Osteoblast (primary cell): ENCODE results near the gene GPX4. TPM values are rescaled to one million over a fixed set of nuclear protein-coding genes. Genes with fewer than 3 reads are reported as not detected.

ENCODE experiments used
- DNase-seq: peaks from one replicate; pipeline ENCODE4 v3.0.0; 2011; ENCODE audit warnings: low spot score, mixed read lengths; ENCODE audit not compliant: insufficient read length; ENCODE audit errors: missing footprints
- H2AFZ ChIP-seq: 2 replicates; pipeline ENCODE4 v1.6.0; 2011; ENCODE audit warnings: mild to moderate bottlenecking, low read length
- H3K27ac ChIP-seq: 2 replicates; pipeline ENCODE4 v1.5.1; 2011; ENCODE audit warnings: mild to moderate bottlenecking, low read depth, low read length, moderate library complexity
- H3K27me3 ChIP-seq: 2 replicates; pipeline ENCODE4 v1.6.0; 2012; ENCODE audit warnings: mild to moderate bottlenecking, control low read depth, inconsistent platforms, low read length, moderate library complexity; ENCODE audit not compliant: insufficient read depth
- H3K36me3 ChIP-seq: 2 replicates; pipeline ENCODE4 v1.5.1; 2011; ENCODE audit warnings: mild to moderate bottlenecking, low read length, control low read depth, moderate library complexity; ENCODE audit not compliant: insufficient read depth
- H3K4me1 ChIP-seq: 2 replicates; pipeline ENCODE4 v1.5.1; 2011; ENCODE audit warnings: mild to moderate bottlenecking, low read length, control low read depth, moderate library complexity; ENCODE audit not compliant: insufficient read depth
- H3K4me2 ChIP-seq: 2 replicates; pipeline ENCODE4 v1.6.0; 2011; ENCODE audit warnings: mild to moderate bottlenecking, low read length; ENCODE audit not compliant: insufficient read depth
- H3K4me3 ChIP-seq: fragments of 200-600 bp; sonication (generic); 3 replicates; pipeline ENCODE4 v1.5.1; 2012; ENCODE audit warnings: mild to moderate bottlenecking, low read length, inconsistent platforms; ENCODE audit not compliant: insufficient read depth
- H3K79me2 ChIP-seq: 2 replicates; pipeline ENCODE4 v1.6.0; 2012; ENCODE audit warnings: mild to moderate bottlenecking, low read length, control low read depth, inconsistent platforms; ENCODE audit not compliant: insufficient read depth
- H3K9me3 ChIP-seq: 2 replicates; pipeline ENCODE4 v1.5.1; 2011; ENCODE audit warnings: low read depth, low read length, control low read depth
- H4K20me1 ChIP-seq: 2 replicates; pipeline ENCODE4 v1.6.0; 2012; ENCODE audit warnings: mild to moderate bottlenecking, low read length, control low read depth; ENCODE audit not compliant: insufficient read depth
- CTCF ChIP-seq: IDR thresholded peaks from 2 replicates; pipeline ENCODE4 v1.5.1; 2011; ENCODE audit warnings: mild to moderate bottlenecking, low read depth, low read length, moderate library complexity; ENCODE audit errors: extremely low read depth
- total RNA-seq: library from RNA; depleted of rRNA; stranded (reverse); fragments of >200 nt; gene quantifications from 2 replicates; pipeline ENCODE4 v1.2.3, GENCODE V29; 2012

The GPX4 gene
- total RNA-seq, 1 donor: 515 TPM

- H3K27me3 ChIP-seq: no peaks in the 10 kb centered on the region
- H3K4me1 ChIP-seq: no peaks in the 10 kb centered on the region
- peaks cover 26% of the 10 kb centered on the region for H3K9me3 ChIP-seq
- TF ChIP-seq CTCF: no peak
- no peak overlapping the region for H2AFZ ChIP-seq
- no peak for DNase-seq
- no peak overlapping the region for H3K27ac ChIP-seq
- H4K20me1 ChIP-seq: no peaks in the 10 kb centered on the region
- no peaks in the 10 kb centered on the region for H3K79me2 ChIP-seq
- no peak overlapping the region for H3K4me3 ChIP-seq
- H3K36me3 ChIP-seq: no peaks in the 10 kb centered on the region
- H3K4me2 ChIP-seq: no peak overlapping the region
Observed at GRCh38 chr19:1055886-1056620, 47.7 kb upstream of the GPX4 start.

GRCh38 chr19:1057176-1057855, 46.5 kb upstream of the GPX4 start:
- no peaks in the 10 kb centered on the region for H3K4me1 ChIP-seq
- no peaks in the 10 kb centered on the region for H3K27me3 ChIP-seq
- no peak overlapping the region for H3K4me3 ChIP-seq
- no peaks in the 10 kb centered on the region for H3K79me2 ChIP-seq
- H4K20me1 ChIP-seq: no peaks in the 10 kb centered on the region
- no peak overlapping the region for H3K27ac ChIP-seq
- no peak overlapping the region for H3K4me2 ChIP-seq
- no peaks in the 10 kb centered on the region for H3K36me3 ChIP-seq
- no peak overlapping the region for H2AFZ ChIP-seq
- TF ChIP-seq CTCF: no peak
- no peak for DNase-seq
- H3K9me3 ChIP-seq: peaks cover 26% of the 10 kb centered on the region

- TF ChIP-seq CTCF: no peak
- no peak overlapping the region for H2AFZ ChIP-seq
- no peaks in the 10 kb centered on the region for H4K20me1 ChIP-seq
- H3K4me3 ChIP-seq: no peak overlapping the region
- DNase-seq: no peak
- no peak overlapping the region for H3K4me2 ChIP-seq
- no peak overlapping the region for H3K27ac ChIP-seq
- no peaks in the 10 kb centered on the region for H3K79me2 ChIP-seq
- peaks cover 26% of the 10 kb centered on the region for H3K9me3 ChIP-seq
- no peaks in the 10 kb centered on the region for H3K27me3 ChIP-seq
- H3K36me3 ChIP-seq: no peaks in the 10 kb centered on the region
- H3K4me1 ChIP-seq: no peaks in the 10 kb centered on the region
Observed at GRCh38 chr19:1058112-1058511, 45.7 kb upstream of the GPX4 start.

GRCh38 chr19:1060689-1061088, 43.1 kb upstream of the GPX4 start:
- Histone ChIP-seq H2AFZ (no peak overlapping the region), H3K4me1 (no peaks in the 10 kb centered on the region), H3K36me3 (no peaks in the 10 kb centered on the region), H3K4me2 (no peak overlapping the region), H3K27me3 (no peaks in the 10 kb centered on the region), H3K79me2 (no peaks in the 10 kb centered on the region), H3K4me3 (no peak overlapping the region), H3K27ac (no peak overlapping the region), H4K20me1 (no peaks in the 10 kb centered on the region), H3K9me3 (peaks cover 26% of the 10 kb centered on the region)
- no peak for DNase-seq
- no peak for TF ChIP-seq CTCF
